SJCRH30 (cell line): ENCODE results near the gene ANAPC16. TPM values are rescaled to one million over a fixed set of nuclear protein-coding genes. Genes with fewer than 3 reads are reported as not detected.

Experiments
- total RNA-seq: library from RNA; depleted of rRNA; stranded (reverse); fragments of >200 nt; shearing (Covaris generic); gene quantifications from 2 replicates; pipeline ENCODE4 v1.2.3, GENCODE V29; 2014; rRNA removed

Gene ANAPC16
- total RNA-seq, 1 experiment from 2014 or later, result 71.9 TPM

Other genes with a start within 250 kb of the ANAPC16 start
- 14.3 and 15.5 TPM in 2 replicates for gene SPOCK2, start 127.5 kb upstream of the ANAPC16 start, total RNA-seq
- 30.0 and 34.9 TPM in 2 replicates for gene ASCC1, start 264 bp downstream of the ANAPC16 start, total RNA-seq
- gene DDIT4, start 57.9 kb downstream of the ANAPC16 start, total RNA-seq, result 84.5 and 94.2 TPM in 2 replicates
- gene DNAJB12, start 138.9 kb downstream of the ANAPC16 start, total RNA-seq, result 20.8 and 22.3 TPM in 2 replicates